Common myeloid progenitor, CD34-positive (primary cell): ENCODE results near the gene FPGS.

Source experiments
- CTCF ChIA-PET: fragments of 350-600 bp; sonication (Branson Sonifier 250); formaldehyde crosslinking; loops from one replicate; lab custom pipeline; 2021; ENCODE audit warnings: antibody characterized with exemption; lab: Charles Lee
- POLR2A ChIA-PET: fragments of 350-600 bp; sonication (Branson Sonifier 250); formaldehyde crosslinking; loops from one replicate; lab custom pipeline; 2021; ENCODE audit warnings: antibody characterized with exemption; lab: Charles Lee
- DNase-seq, 3 donors: peaks; one replicate each; pipeline versions ENCODE4 v3.0.0 to v3.0.0-alpha.2; 2013
- H3K27ac ChIP-seq, 2 experiments: 1 replicate in 1 of 2; 2 replicates in 1 of 2; pipeline ENCODE4 v1.7.0; 2013; ENCODE audit warnings: inconsistent platforms in 2 of 2, low read length in 2 of 2, mild to moderate bottlenecking in 2 of 2, low read depth in 1 of 2, moderate library complexity in 1 of 2; ENCODE audit not compliant: severe bottlenecking in 2 of 2, insufficient read depth in 1 of 2, poor library complexity in 1 of 2
- H3K27me3 ChIP-seq, 5 experiments: replicated peaks in 2 of 5; 1 replicate in 3 of 5; 2 replicates in 2 of 5; pipeline versions ENCODE4 v1.6.1 to v1.7.0; 2013; ENCODE audit warnings: low read length in 4 of 5, mild to moderate bottlenecking in 2 of 5, moderate library complexity in 2 of 5, inconsistent platforms in 1 of 5; ENCODE audit not compliant: insufficient read depth in 5 of 5, control insufficient read depth in 4 of 5
- H3K36me3 ChIP-seq, 4 experiments: 1 replicate in 2 of 4; 2 replicates in 2 of 4; pipeline versions ENCODE4 v1.6.1 to v1.7.0; 2013; ENCODE audit warnings: low read length in 3 of 4, control low read depth in 1 of 4, mild to moderate bottlenecking in 1 of 4; ENCODE audit not compliant: control insufficient read depth in 4 of 4, insufficient read depth in 4 of 4
- H3K4me1 ChIP-seq, 4 experiments: 1 replicate in 3 of 4; 2 replicates in 1 of 4; pipeline versions ENCODE4 v1.6.1 to v1.7.1; 2013; ENCODE audit warnings: low read length in 3 of 4, mild to moderate bottlenecking in 3 of 4, control low read depth in 1 of 4, inconsistent platforms in 1 of 4, moderate library complexity in 1 of 4; ENCODE audit not compliant: control insufficient read depth in 4 of 4, insufficient read depth in 4 of 4; ENCODE audit errors: control extremely low read depth in 1 of 4
- H3K4me3 ChIP-seq, 7 experiments: 1 replicate in 4 of 7; 2 replicates in 3 of 7; pipeline versions ENCODE4 v1.5.1 to v1.7.0; 2013; ENCODE audit warnings: mild to moderate bottlenecking in 7 of 7, low read length in 6 of 7, moderate library complexity in 6 of 7, inconsistent platforms in 2 of 7, low read depth in 2 of 7, control low read depth in 1 of 7; ENCODE audit not compliant: insufficient read depth in 4 of 7, control insufficient read depth in 1 of 7; ENCODE audit errors: extremely low read depth in 1 of 7
- H3K9me3 ChIP-seq, 5 experiments: 1 replicate in 4 of 5; 2 replicates in 1 of 5; pipeline versions ENCODE4 v1.6.1 to v1.7.1; 2013; ENCODE audit warnings: low read length in 4 of 5, mild to moderate bottlenecking in 2 of 5, inconsistent platforms in 1 of 5, low read depth in 1 of 5, moderate library complexity in 1 of 5; ENCODE audit not compliant: control insufficient read depth in 4 of 5, insufficient read depth in 2 of 5; ENCODE audit errors: control extremely low read depth in 1 of 5
- WGBS: methylation state at CpG from one replicate; pipeline ENCODE4 v1.1.5; 2013; ENCODE audit not compliant: insufficient coverage; 5-methylcytosine and 5-hydroxymethylcytosine counted together

FPGS gene

DNA sequence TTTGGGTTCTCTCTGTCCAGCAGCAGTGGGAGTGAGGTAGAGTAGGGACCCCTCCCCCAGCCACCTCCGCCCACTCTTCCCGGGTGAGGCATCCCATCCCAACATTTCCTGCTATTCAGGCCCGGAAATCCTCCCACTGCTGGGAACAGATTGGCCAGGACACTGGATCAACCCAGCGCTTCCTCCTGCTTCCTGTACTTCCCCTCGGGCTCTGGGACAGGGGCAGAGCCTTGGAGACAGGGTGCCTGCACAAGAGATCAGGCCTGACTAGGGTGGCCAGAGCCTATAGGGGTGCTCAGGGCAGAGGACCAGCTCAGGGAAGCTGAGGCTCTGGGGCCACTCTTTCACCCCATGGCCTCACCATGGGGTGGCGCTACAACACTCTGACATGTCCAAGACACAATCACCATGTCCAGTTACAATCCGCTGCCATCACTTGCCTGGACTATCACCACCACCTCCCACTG is 38.7 kb upstream of the FPGS start:
- DNase-seq: peak in 2 of 3 donors; percentile 41 to 53
- WGBS: 62% methylated on average over 7 of the region's 7 CpGs
- ChIA-PET CTCF (interaction anchor here (0.7 to 14.0 kb wide), 14 partner anchors 9 to 158 kb away, joined by 3 to 244 read pairs (median 5); partner anchors contain the start of genes CDK9 and SH2D3C), POLR2A (interaction anchor here (1.5 to 2.7 kb wide), 2 partner anchors 19 to 21 kb away, joined by 6 to 11 read pairs; partner anchors contain the start of gene CDK9)
- Histone ChIP-seq H3K4me3 (no peak overlapping the region), H3K36me3 (peaks cover 7 to 64% (median 29%) of the 10 kb centered on the region in 4 experiments), H3K27ac (no peak overlapping the region), H3K4me1 (peaks cover 2 to 52% (median 51%) of the 10 kb centered on the region in 4 experiments), H3K9me3 (no peaks in the 10 kb centered on the region), H3K27me3 (no peaks in the 10 kb centered on the region)

GRCh38 chr9:127765418-127765817 is 37.3 kb upstream of the FPGS start:
- DNase-seq: no peak
- H3K9me3 ChIP-seq: no peaks in the 10 kb centered on the region
- no peaks in the 10 kb centered on the region for H3K27me3 ChIP-seq
- peaks cover 7 to 64% (median 22%) of the 10 kb centered on the region in 4 experiments for H3K36me3 ChIP-seq
- CTCF ChIA-PET: interaction anchor here (0.8 to 14.0 kb wide), 11 partner anchors 10 to 156 kb away, joined by 3 to 244 read pairs (median 8); partner anchors contain the start of genes CDK9, SH2D3C and TOR2A
- H3K4me1 ChIP-seq: peaks cover 4 to 66% (median 65%) of the 10 kb centered on the region in 4 experiments
- no peak overlapping the region for H3K4me3 ChIP-seq
- POLR2A ChIA-PET: interaction anchor here (1.3 kb wide), 1 partner anchor 17 kb away, joined by 4 read pairs; no protein-coding TSS in a partner anchor
- no peak overlapping the region for H3K27ac ChIP-seq
- WGBS: 100% methylated on average over 1 of the region's 1 CpG

DNA sequence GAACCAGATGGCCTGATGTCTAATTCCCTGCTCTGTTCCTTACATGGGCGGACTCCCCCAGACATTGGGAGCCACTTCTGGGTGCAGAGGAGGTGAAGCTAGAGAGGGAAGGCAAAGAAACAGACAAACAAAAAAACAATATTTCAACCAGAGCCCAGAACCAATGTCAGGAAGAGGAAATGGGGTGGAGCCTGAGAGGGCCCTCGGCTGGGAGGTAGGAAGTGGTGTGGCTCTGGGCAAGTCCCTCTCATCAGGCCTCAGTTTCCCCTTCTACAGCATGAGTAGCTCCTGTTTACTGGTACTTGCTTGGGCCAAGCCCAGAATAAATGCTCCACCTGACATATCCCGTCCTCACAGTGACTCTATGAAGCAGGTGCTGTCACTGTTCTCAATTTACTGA is 35.3 kb upstream of the FPGS start:
- POLR2A ChIA-PET: no interaction called here
- peak overlapping the region in 2 of 7 experiments; percentile 16 to 45 for H3K4me3 ChIP-seq

GRCh38 chr9:127767909-127768331 is 34.8 kb upstream of the FPGS start:
- Histone ChIP-seq H3K4me3 (peak overlapping the region in 2 of 7 experiments; percentile 16 to 45), H3K27me3 (no peaks in the 10 kb centered on the region), H3K36me3 (peaks cover 3 to 60% (median 21%) of the 10 kb centered on the region in 4 experiments), H3K4me1 (peaks cover 6 to 67% (median 63%) of the 10 kb centered on the region in 4 experiments), H3K27ac (peak overlapping the region; percentile 25 to 57), H3K9me3 (no peaks in the 10 kb centered on the region)
- DNase-seq: no peak
- POLR2A ChIA-PET: no interaction called here
- WGBS: 83% methylated on average over 8 of the region's 13 CpGs
- CTCF ChIA-PET: interaction anchor here (0.7 to 14.0 kb wide), 9 partner anchors 8 to 105 kb away, joined by 3 to 244 read pairs (median 3); partner anchors contain the start of genes CDK9, SH2D3C and TOR2A

More for the DNA sequence above, 35.3 kb upstream of the FPGS start:
- no peak for DNase-seq
- Histone ChIP-seq H3K9me3 (no peaks in the 10 kb centered on the region), H3K27me3 (no peaks in the 10 kb centered on the region), H3K4me1 (peaks cover 6 to 72% (median 68%) of the 10 kb centered on the region in 4 experiments), H3K27ac (peak overlapping the region in 1 of 2 experiments; percentile 57), H3K36me3 (peaks cover 3 to 57% (median 18%) of the 10 kb centered on the region in 4 experiments)
- CTCF ChIA-PET: interaction anchor here (1.0 to 14.0 kb wide), 12 partner anchors 8 to 154 kb away, joined by 3 to 244 read pairs (median 4); partner anchors contain the start of genes CDK9, SH2D3C and TOR2A
- WGBS: 0% methylated on average over 1 of the region's 3 CpGs

DNA sequence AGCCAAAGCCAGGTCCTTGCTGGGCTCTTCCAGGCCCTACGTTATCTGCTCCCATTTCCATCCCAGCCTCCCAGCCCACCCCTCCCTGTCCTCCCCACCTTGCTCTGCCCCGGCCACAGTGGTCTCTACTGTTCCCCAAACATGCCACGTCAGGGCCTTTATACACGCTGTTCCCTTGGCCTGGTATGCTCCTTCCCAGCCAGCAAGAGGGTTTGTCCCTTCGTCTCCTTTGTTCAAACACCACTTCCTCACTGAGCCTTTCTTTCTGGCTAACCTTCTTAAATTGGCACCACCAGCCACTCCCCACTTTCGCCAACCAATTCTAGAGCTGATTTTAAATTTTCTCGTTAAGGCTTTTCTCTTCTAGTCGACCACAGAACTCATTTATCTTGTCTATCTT is 34.0 kb upstream of the FPGS start:
- H3K4me3 ChIP-seq: peak overlapping the region in 2 of 7 experiments; percentile 11 to 16

GRCh38 chr9:127769101-127769500 is 33.6 kb upstream of the FPGS start:
- ChIA-PET CTCF (interaction anchor here (1.2 to 14.0 kb wide), 6 partner anchors 10 to 151 kb away, joined by 4 to 244 read pairs (median 11); partner anchors contain the start of genes CDK9, SH2D3C and TOR2A), POLR2A (interaction anchor here (0.7 to 3.6 kb wide), 3 partner anchors 11 to 148 kb away, joined by 3 to 40 read pairs (median 13); partner anchors contain the start of gene SH2D3C)
- H3K4me1 ChIP-seq: peaks cover 6 to 62% (median 59%) of the 10 kb centered on the region in 4 experiments
- H3K9me3 ChIP-seq: no peaks in the 10 kb centered on the region
- peak overlapping the region; percentile 25 to 57 for H3K27ac ChIP-seq
- peak overlapping the region in 1 of 7 experiments; percentile 11 for H3K4me3 ChIP-seq
- no peaks in the 10 kb centered on the region for H3K27me3 ChIP-seq
- DNase-seq: no peak
- H3K36me3 ChIP-seq: peaks cover 3 to 60% (median 26%) of the 10 kb centered on the region in 4 experiments
- no CpG with 5 or more reads among the region's 5 CpGs for WGBS

More for the DNA sequence above, 34.0 kb upstream of the FPGS start:
- H3K27me3 ChIP-seq: no peaks in the 10 kb centered on the region
- POLR2A ChIA-PET: no interaction called here
- H3K27ac ChIP-seq: peak overlapping the region; percentile 25 to 57
- no peaks in the 10 kb centered on the region for H3K9me3 ChIP-seq
- 70% methylated on average over 6 of the region's 8 CpGs for WGBS
- CTCF ChIA-PET: interaction anchor here (1.2 to 14.0 kb wide), 5 partner anchors 9 to 107 kb away, joined by 4 to 244 read pairs (median 12); partner anchors contain the start of genes CDK9, SH2D3C and TOR2A
- H3K4me1 ChIP-seq: peaks cover 6 to 62% (median 61%) of the 10 kb centered on the region in 4 experiments
- DNase-seq: peak in 2 of 3 donors; percentile 34 to 38
- H3K36me3 ChIP-seq: peaks cover 3 to 60% (median 24%) of the 10 kb centered on the region in 4 experiments
